ENCODE measurements around the gene CEACAM1. TPM values are rescaled to one million over a fixed set of nuclear protein-coding genes. Genes with fewer than 3 reads are reported as not detected.

Gene CEACAM1
- total RNA-seq, 1 donor from 2014 or later: not detected

GRCh38 chr19:42473686-42474085 lies 54.6 kb downstream of the CEACAM1 start:
- Histone ChIP-seq H3K36me3 (no peaks in the 10 kb centered on the region), H3K4me1 (no peaks in the 10 kb centered on the region), H3K27ac (no peak overlapping the region), H3K9me3 (no peaks in the 10 kb centered on the region), H3K27me3 (no peaks in the 10 kb centered on the region), H3K4me3 (no peak overlapping the region)
- no peak for DNase-seq (ENCODE audit: low spot score in 2 of 2)
- no peak for TF ChIP-seq CTCF (IDR thresholded peaks at IDR 0.05)
- intact Hi-C loops (cut with DNase I): no loop called here

- TF ChIP-seq CTCF (IDR thresholded peaks at IDR 0.05): no peak
- intact Hi-C loops (cut with DNase I): no loop called here
Measured at GRCh38 chr19:42472402-42473147, 55.7 kb downstream of the CEACAM1 start.

GRCh38 chr19:42471554-42472249 lies 56.6 kb downstream of the CEACAM1 start:
- H3K27me3 ChIP-seq: no peaks in the 10 kb centered on the region
- intact Hi-C loops (cut with DNase I): no loop called here
- no peak for DNase-seq (ENCODE audit: low spot score in 2 of 2)
- no peaks in the 10 kb centered on the region for H3K4me1 ChIP-seq
- no peak overlapping the region for H3K4me3 ChIP-seq
- TF ChIP-seq CTCF (IDR thresholded peaks at IDR 0.05): no peak
- H3K27ac ChIP-seq: no peak overlapping the region
- no peaks in the 10 kb centered on the region for H3K9me3 ChIP-seq
- H3K36me3 ChIP-seq: no peaks in the 10 kb centered on the region

More at GRCh38 chr19:42472402-42473147, 55.7 kb downstream of the CEACAM1 start:
- H3K9me3 ChIP-seq: no peaks in the 10 kb centered on the region
- no peak overlapping the region for H3K4me3 ChIP-seq
- H3K27me3 ChIP-seq: no peaks in the 10 kb centered on the region
- no peaks in the 10 kb centered on the region for H3K4me1 ChIP-seq
- no peak overlapping the region for H3K27ac ChIP-seq
- H3K36me3 ChIP-seq: no peaks in the 10 kb centered on the region
- no peak for DNase-seq (ENCODE audit: low spot score in 2 of 2)

GRCh38 chr19:42469311-42470235 lies 58.7 kb downstream of the CEACAM1 start:
- no peak for DNase-seq (ENCODE audit: low spot score in 2 of 2)
- intact Hi-C loops (cut with DNase I): no loop called here
- no peak overlapping the region for H3K4me3 ChIP-seq
- TF ChIP-seq CTCF (IDR thresholded peaks at IDR 0.05): no peak
- no peaks in the 10 kb centered on the region for H3K4me1 ChIP-seq
- H3K27me3 ChIP-seq: no peaks in the 10 kb centered on the region
- no peak overlapping the region for H3K27ac ChIP-seq
- H3K9me3 ChIP-seq: no peaks in the 10 kb centered on the region
- H3K36me3 ChIP-seq: no peaks in the 10 kb centered on the region

- no peak overlapping the region for H3K27ac ChIP-seq
- H3K36me3 ChIP-seq: no peaks in the 10 kb centered on the region
- H3K9me3 ChIP-seq: no peaks in the 10 kb centered on the region
- intact Hi-C loops (cut with DNase I): no loop called here
- H3K4me3 ChIP-seq: no peak overlapping the region
- H3K4me1 ChIP-seq: no peaks in the 10 kb centered on the region
- no peak for TF ChIP-seq CTCF (IDR thresholded peaks at IDR 0.05)
- DNase-seq (ENCODE audit: low spot score in 2 of 2): no peak
- no peaks in the 10 kb centered on the region for H3K27me3 ChIP-seq
Measured at GRCh38 chr19:42468273-42468796, 59.9 kb downstream of the CEACAM1 start.

Measured in ascending aorta (tissue), 2 donors.